ENCODE data around the gene PNMA5. TPM values are rescaled to one million over a fixed set of nuclear protein-coding genes. Genes with fewer than 3 reads are reported as not detected.
"Not testable (repeated sequence)": the region's sequence is repeated elsewhere in the genome, so short reads cannot be mapped to it uniquely, and the experiment has no call there.

Gene PNMA5
- total and polyA plus RNA-seq, 2 donors (not counting 3 experiments of a cell fraction or from before 2014, with no cell fraction given): not detected

DNA sequence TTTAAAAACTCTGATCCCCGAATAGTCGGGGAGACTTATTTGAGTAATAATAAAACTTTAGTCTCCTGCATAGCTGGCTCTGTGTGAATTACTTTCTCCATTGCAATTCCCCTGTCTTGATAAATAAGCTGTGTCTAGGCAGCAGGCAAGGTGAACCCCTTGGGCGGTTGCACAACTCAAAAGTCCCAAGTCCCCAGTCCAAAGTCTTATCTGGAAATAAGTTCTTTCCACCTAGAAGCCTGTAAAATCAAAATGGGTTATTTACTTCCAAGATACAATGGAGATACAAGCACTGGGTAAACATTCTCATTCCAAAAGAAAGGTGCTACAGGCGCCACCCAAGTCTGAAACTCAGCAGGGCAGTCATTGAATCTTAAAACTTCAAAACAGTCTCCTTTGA is 10.1 kb upstream of the PNMA5 start:
- no peak overlapping the region for H3K27ac ChIP-seq (ENCODE audit: insufficient read depth, low read depth, low read length)
- H3K4me2 ChIP-seq (ENCODE audit: insufficient read depth, low read length): no peak overlapping the region
- CTCF ChIA-PET: no interaction called here
- TF ChIP-seq POLR2A (IDR thresholded peaks at IDR 0.05; ENCODE audit: low read depth, low read length) (no peak), CTCF (IDR thresholded peaks at IDR 0.05; ENCODE audit: extremely low read depth in 1 of 2, insufficient read depth in 1 of 2, low read depth in 1 of 2, low read length in 2 of 2) (no peak), JUN (IDR thresholded peaks at IDR 0.05; ENCODE audit: borderline replicate concordance, insufficient read depth, insufficient read length, low read depth) (no peak), MYC (IDR thresholded peaks at IDR 0.05; ENCODE audit: low read depth, low read length) (no peak), POLR2AphosphoS5 (IDR thresholded peaks at IDR 0.05; ENCODE audit: insufficient read depth, low read depth, low read length) (no peak), FOS (IDR thresholded peaks at IDR 0.05; ENCODE audit: borderline replicate concordance, insufficient read depth, low read length) (no peak), GATA2 (IDR thresholded peaks at IDR 0.05; ENCODE audit: insufficient read depth, insufficient read length, low read depth, low read length) (no peak), EZH2 (IDR thresholded peaks at IDR 0.05; ENCODE audit: borderline replicate concordance, low read depth, low read length, severe bottlenecking) (no peak)
- TF ChIP-seq, protein P1, sequence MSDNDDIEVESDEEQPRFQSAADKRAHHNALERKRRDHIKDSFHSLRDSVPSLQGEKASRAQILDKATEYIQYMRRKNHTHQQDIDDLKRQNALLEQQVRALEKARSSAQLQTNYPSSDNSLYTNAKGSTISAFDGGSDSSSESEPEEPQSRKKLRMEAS (IDR thresholded peaks at IDR 0.05; ENCODE audit: insufficient read depth, insufficient read length): no peak
- dilution Hi-C loops (cut with MboI; ENCODE audit: extremely low pct_ligation_motif_present, low sequenced_read_pairs) (no loop called here), intact Hi-C loops (cut with micrococcal nuclease) (no loop called here)
- POLR2A ChIA-PET: no interaction called here
- no peaks in the 10 kb centered on the region for H3K4me1 ChIP-seq (ENCODE audit: control insufficient read depth, extremely low read depth, insufficient read depth, low read length)
- H2AFZ ChIP-seq (ENCODE audit: low read depth, low read length): no peak overlapping the region
- no TSS peak for BruUV-seq (replicated peaks)
- no peak for FAIRE-seq
- H3K36me3 ChIP-seq (ENCODE audit: control insufficient read depth in 2 of 2, extremely low read depth in 1 of 2, insufficient read depth in 2 of 2, low read length in 2 of 2): no peaks in the 10 kb centered on the region
- H4K20me1 ChIP-seq (replicated peaks; ENCODE audit: control insufficient read depth, extremely low read depth, insufficient read depth, low read length): no peaks in the 10 kb centered on the region
- no peak for DNase-seq (ENCODE audit: low read depth, low spot score)
- no peaks in the 10 kb centered on the region for H3K27me3 ChIP-seq (ENCODE audit: control insufficient read depth in 2 of 2, insufficient read depth in 2 of 2, low read length in 2 of 2)
- no peak overlapping the region for H3K4me3 ChIP-seq (replicated peaks in 1 of 3; ENCODE audit: insufficient read depth in 1 of 3, low read depth in 1 of 3, low read length in 3 of 3)
- no peaks in the 10 kb centered on the region for H3K79me2 ChIP-seq (ENCODE audit: control insufficient read depth, insufficient read depth, low read length)
- H3K9me1 ChIP-seq (replicated peaks; ENCODE audit: control insufficient read depth, extremely low read depth, insufficient read depth, low read length): no peaks in the 10 kb centered on the region
- no peaks in the 10 kb centered on the region for H3K9me3 ChIP-seq (replicated peaks; ENCODE audit: control insufficient read depth, insufficient read depth, low read length)
- no peak overlapping the region for H3K9ac ChIP-seq (replicated peaks; ENCODE audit: extremely low read depth, insufficient read depth, low read length)

DNA sequence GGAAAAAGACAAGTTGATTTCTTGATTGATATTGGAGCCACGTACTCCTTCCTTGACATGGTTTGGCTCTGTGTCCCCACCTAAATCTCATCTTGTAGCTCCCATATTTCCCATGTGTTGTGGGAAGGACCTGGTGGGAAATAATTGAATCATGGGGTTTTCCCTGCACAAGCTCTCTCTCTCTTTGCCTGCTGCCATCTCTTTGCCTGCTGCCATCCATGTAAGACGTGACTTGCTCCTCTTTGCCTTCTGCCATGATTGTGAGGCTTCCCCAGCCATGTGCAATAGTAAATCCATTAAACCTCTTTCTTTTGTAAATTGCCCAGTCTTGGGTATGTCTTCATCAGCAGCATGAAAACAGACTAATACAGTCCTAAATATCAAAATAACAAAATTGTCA is 8.3 kb upstream of the PNMA5 start:
- POLR2A ChIA-PET; H3K79me2 ChIP-seq (ENCODE audit: control insufficient read depth, insufficient read depth, low read length); FAIRE-seq; H3K27ac ChIP-seq (ENCODE audit: insufficient read depth, low read depth, low read length); H3K27me3 ChIP-seq (ENCODE audit: control insufficient read depth in 2 of 2, insufficient read depth in 2 of 2, low read length in 2 of 2); DNase-seq (ENCODE audit: low read depth, low spot score); H3K4me2 ChIP-seq (ENCODE audit: insufficient read depth, low read length); H2AFZ ChIP-seq (ENCODE audit: low read depth, low read length); dilution Hi-C loops (cut with MboI; ENCODE audit: extremely low pct_ligation_motif_present, low sequenced_read_pairs); H3K9ac ChIP-seq (replicated peaks; ENCODE audit: extremely low read depth, insufficient read depth, low read length); H3K9me3 ChIP-seq (replicated peaks; ENCODE audit: control insufficient read depth, insufficient read depth, low read length); intact Hi-C loops (cut with micrococcal nuclease); H3K9me1 ChIP-seq (replicated peaks; ENCODE audit: control insufficient read depth, extremely low read depth, insufficient read depth, low read length); H3K4me1 ChIP-seq (ENCODE audit: control insufficient read depth, extremely low read depth, insufficient read depth, low read length); BruUV-seq (replicated peaks); H3K4me3 ChIP-seq (replicated peaks in 1 of 3; ENCODE audit: insufficient read depth in 1 of 3, low read depth in 1 of 3, low read length in 3 of 3); H3K36me3 ChIP-seq (ENCODE audit: control insufficient read depth in 2 of 2, extremely low read depth in 1 of 2, insufficient read depth in 2 of 2, low read length in 2 of 2); H4K20me1 ChIP-seq (replicated peaks; ENCODE audit: control insufficient read depth, extremely low read depth, insufficient read depth, low read length); CTCF ChIA-PET: not testable (repeated sequence)

Measured in endothelial cell of umbilical vein (primary cell).